Prostate gland (tissue), 2 donors: ENCODE results near the gene PLEK. TPM values are rescaled to one million over a fixed set of nuclear protein-coding genes. Genes with fewer than 3 reads are reported as not detected.

Experiments used
- DNase-seq: peaks from one replicate; pipeline ENCODE4 v3.0.0-alpha.2; 2019; ENCODE audit warnings: low spot score
- H3K27ac ChIP-seq, 2 donors: fragments of 200-600 bp; sonication (generic); 2 replicates each; pipeline ENCODE4 v1.5.1; 2017 to 2019
- H3K27me3 ChIP-seq: fragments of 200-600 bp; sonication (generic); replicated peaks from 2 replicates; pipeline ENCODE4 v1.5.1; 2019; ENCODE audit not compliant: insufficient read depth
- H3K36me3 ChIP-seq, 2 donors: fragments of 200-600 bp; sonication (generic); 1 replicate in 1 of 2; 2 replicates in 1 of 2; pipeline versions ENCODE4 v1.5.1 to v1.8.1; 2017 to 2019
- H3K4me1 ChIP-seq: fragments of 200-600 bp; sonication (generic); replicated peaks from 2 replicates; pipeline ENCODE4 v1.5.1; 2019
- H3K4me3 ChIP-seq, 2 donors: fragments of 200-600 bp; sonication (generic); 2 replicates each; pipeline ENCODE4 v1.5.1; 2017 to 2019
- H3K9me3 ChIP-seq: fragments of 200-600 bp; sonication (generic); 2 replicates; pipeline ENCODE4 v1.5.1; 2017
- CTCF ChIP-seq, 4 experiments: fragments of 200-600 bp in 2 of 4; fragments of 450-650 bp in 2 of 4; sonication (generic) in 2 of 4; IDR thresholded peaks; 1 replicate in 3 of 4; 2 replicates in 1 of 4; pipeline ENCODE4 v1.5.1; 2016 to 2019; ENCODE audit warnings: antibody characterized with exemption in 4 of 4, mild to moderate bottlenecking in 2 of 4, moderate library complexity in 2 of 4
- POLR2A ChIP-seq: fragments of 450-650 bp; IDR thresholded peaks from one replicate; pipeline ENCODE4 v1.6.1; 2016; ENCODE audit warnings: antibody characterized with exemption, mild to moderate bottlenecking
- POLR2AphosphoS5 ChIP-seq: sonication (generic); formaldehyde crosslinking; IDR thresholded peaks from one replicate; pipeline ENCODE4 v1.6.1; 2017; ENCODE audit warnings: antibody characterized with exemption
- WGBS: methylation state at CpG from one replicate; pipeline ENCODE4 v1.1.5; 2018; 5-methylcytosine and 5-hydroxymethylcytosine counted together
- intact Hi-C: fragments of 100-400 bp; cut with DNase I; formaldehyde crosslinking; loops from one replicate; pipeline ENCODE4 v1.14.2; 2022
- total RNA-seq, 2 donors: library from RNA; depleted of rRNA; stranded (reverse); fragments of >200 nt; gene quantifications; one replicate each; pipeline ENCODE4 v1.1.0, GENCODE V29; 2016

PLEK gene
- total RNA-seq, 2 donors from 2014 or later: 0.59 to 2.1 TPM

- Histone ChIP-seq H3K27ac (no peak overlapping the region), H3K27me3 (no peaks in the 10 kb centered on the region), H3K4me1 (no peaks in the 10 kb centered on the region), H3K36me3 (no peaks in the 10 kb centered on the region), H3K9me3 (no peaks in the 10 kb centered on the region), H3K4me3 (no peak overlapping the region)
- WGBS: 81% methylated on average over 7 of the region's 7 CpGs
- intact Hi-C loops: no loop called here
- TF ChIP-seq POLR2A (no peak), POLR2AphosphoS5 (no peak), CTCF (IDR thresholded peaks at IDR 0.05) (no peak)
- DNase-seq: no peak
Observed at GRCh38 chr2:68429311-68429826, 64.3 kb downstream of the PLEK start.

- WGBS: 83% methylated on average over 8 of the region's 8 CpGs
- Histone ChIP-seq H3K4me3 (no peak overlapping the region), H3K27me3 (no peaks in the 10 kb centered on the region), H3K27ac (no peak overlapping the region), H3K36me3 (no peaks in the 10 kb centered on the region), H3K9me3 (no peaks in the 10 kb centered on the region), H3K4me1 (no peaks in the 10 kb centered on the region)
- DNase-seq: no peak
- no peak for TF ChIP-seq CTCF (IDR thresholded peaks at IDR 0.05)
- no peak for TF ChIP-seq POLR2AphosphoS5
- no peak for TF ChIP-seq POLR2A
- intact Hi-C loops: no loop called here
Observed at GRCh38 chr2:68431316-68431972, 66.4 kb downstream of the PLEK start.

- intact Hi-C loops: no loop called here
- H3K9me3 ChIP-seq: no peaks in the 10 kb centered on the region
- no peaks in the 10 kb centered on the region for H3K4me1 ChIP-seq
- H3K27me3 ChIP-seq: no peaks in the 10 kb centered on the region
- TF ChIP-seq POLR2A (no peak), POLR2AphosphoS5 (no peak), CTCF (IDR thresholded peaks at IDR 0.05) (no peak)
- H3K36me3 ChIP-seq: no peaks in the 10 kb centered on the region
- DNase-seq: no peak
- 59% methylated on average over 14 of the region's 14 CpGs for WGBS
- H3K4me3 ChIP-seq: no peak overlapping the region
- H3K27ac ChIP-seq: no peak overlapping the region
Observed at GRCh38 chr2:68432696-68433658, 67.9 kb downstream of the PLEK start.

- Histone ChIP-seq H3K27me3 (no peaks in the 10 kb centered on the region), H3K4me3 (no peak overlapping the region), H3K27ac (no peak overlapping the region), H3K9me3 (no peaks in the 10 kb centered on the region), H3K4me1 (no peaks in the 10 kb centered on the region), H3K36me3 (no peaks in the 10 kb centered on the region)
- intact Hi-C loops: no loop called here
- TF ChIP-seq POLR2AphosphoS5 (no peak), CTCF (IDR thresholded peaks at IDR 0.05) (no peak), POLR2A (no peak)
- DNase-seq: no peak
Observed at GRCh38 chr2:68434981-68435380, 69.9 kb downstream of the PLEK start.
